ENCODE data around the gene ASS1. TPM values are rescaled to one million over a fixed set of nuclear protein-coding genes. Genes with fewer than 3 reads are reported as not detected.

ASS1 gene
- total RNA-seq, 1 donor from 2014 or later, result 117 TPM

DNA sequence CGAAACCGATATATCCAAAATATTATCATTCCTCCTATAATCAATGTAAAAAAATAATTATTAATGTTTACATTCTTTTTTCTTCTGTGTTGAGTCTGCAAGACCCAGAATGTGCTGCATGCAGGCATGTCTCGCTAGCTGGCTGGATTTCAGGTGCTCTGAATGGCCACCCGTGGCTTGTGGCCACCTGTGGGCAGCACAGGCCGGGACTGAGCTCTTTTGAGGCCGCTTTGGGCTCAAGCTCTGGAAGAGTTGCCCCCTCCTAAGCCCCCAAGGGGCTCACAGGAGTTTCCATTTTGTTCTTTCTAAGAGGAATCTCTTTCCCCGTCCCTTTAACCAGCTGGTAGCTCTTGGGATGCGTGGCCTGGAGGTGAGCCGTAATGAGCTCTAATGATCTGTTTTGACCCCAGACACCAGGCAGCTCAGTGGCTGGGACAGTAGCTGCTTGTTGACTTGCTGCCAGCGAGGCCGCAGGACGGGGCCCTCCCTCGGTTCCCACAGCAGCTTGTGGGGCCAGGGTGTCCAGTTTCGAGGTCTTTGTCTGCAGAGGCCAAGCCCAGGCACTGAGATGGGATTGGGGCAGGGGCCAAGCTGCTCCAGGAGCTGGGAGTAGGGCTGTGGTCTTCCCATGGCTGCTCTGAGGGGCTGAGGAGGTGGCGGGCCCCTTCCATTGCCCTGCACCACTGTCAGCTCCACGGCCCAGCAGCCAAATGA, 20.8 kb downstream of the ASS1 start:
- Mint-ChIP-seq H3K9me3 (ENCODE audit: unreplicated experiment) (no peaks in the 10 kb centered on the region), H3K27ac (ENCODE audit: unreplicated experiment) (no peak overlapping the region), H3K4me3 (ENCODE audit: unreplicated experiment) (no peak overlapping the region), H3K4me1 (ENCODE audit: low read depth, unreplicated experiment) (no peaks in the 10 kb centered on the region), H3K27me3 (ENCODE audit: low read depth, unreplicated experiment) (peaks cover 12% of the 10 kb centered on the region), H3K36me3 (ENCODE audit: low read depth, unreplicated experiment) (peaks cover 14% of the 10 kb centered on the region)
- DNase-seq (ENCODE audit: low read depth) (no peak), FAIRE-seq (no peak)
- Histone ChIP-seq H3K27me3 (ENCODE audit: insufficient read depth, low read length) (peaks cover 25% of the 10 kb centered on the region), H3K4me2 (ENCODE audit: low read length) (no peak overlapping the region), H3K4me3 (ENCODE audit: insufficient read depth, low read depth, low read length) (no peak overlapping the region), H4K20me1 (ENCODE audit: insufficient read depth, low read length) (no peaks in the 10 kb centered on the region), H3K4me1 (ENCODE audit: insufficient read depth, low read length) (no peaks in the 10 kb centered on the region), H3K9me3 (ENCODE audit: insufficient read depth, low read depth, low read length) (no peaks in the 10 kb centered on the region), H3K27ac (ENCODE audit: low read depth, low read length) (no peak overlapping the region), H2AFZ (ENCODE audit: low read depth, low read length) (no peak overlapping the region), H3K9ac (ENCODE audit: low read length) (no peak overlapping the region), H3K36me3 (ENCODE audit: insufficient read depth, low read length) (no peaks in the 10 kb centered on the region), H3K79me2 (ENCODE audit: insufficient read depth, low read length) (no peaks in the 10 kb centered on the region)
- TF ChIP-seq EZH2 (IDR thresholded peaks at IDR 0.05; ENCODE audit: insufficient read depth, low read length), result no peak
- TF ChIP-seq, protein P1, sequence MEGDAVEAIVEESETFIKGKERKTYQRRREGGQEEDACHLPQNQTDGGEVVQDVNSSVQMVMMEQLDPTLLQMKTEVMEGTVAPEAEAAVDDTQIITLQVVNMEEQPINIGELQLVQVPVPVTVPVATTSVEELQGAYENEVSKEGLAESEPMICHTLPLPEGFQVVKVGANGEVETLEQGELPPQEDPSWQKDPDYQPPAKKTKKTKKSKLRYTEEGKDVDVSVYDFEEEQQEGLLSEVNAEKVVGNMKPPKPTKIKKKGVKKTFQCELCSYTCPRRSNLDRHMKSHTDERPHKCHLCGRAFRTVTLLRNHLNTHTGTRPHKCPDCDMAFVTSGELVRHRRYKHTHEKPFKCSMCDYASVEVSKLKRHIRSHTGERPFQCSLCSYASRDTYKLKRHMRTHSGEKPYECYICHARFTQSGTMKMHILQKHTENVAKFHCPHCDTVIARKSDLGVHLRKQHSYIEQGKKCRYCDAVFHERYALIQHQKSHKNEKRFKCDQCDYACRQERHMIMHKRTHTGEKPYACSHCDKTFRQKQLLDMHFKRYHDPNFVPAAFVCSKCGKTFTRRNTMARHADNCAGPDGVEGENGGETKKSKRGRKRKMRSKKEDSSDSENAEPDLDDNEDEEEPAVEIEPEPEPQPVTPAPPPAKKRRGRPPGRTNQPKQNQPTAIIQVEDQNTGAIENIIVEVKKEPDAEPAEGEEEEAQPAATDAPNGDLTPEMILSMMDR (IDR thresholded peaks at IDR 0.05; ENCODE audit: insufficient read depth, low read depth, low read length), result no peak

DNA sequence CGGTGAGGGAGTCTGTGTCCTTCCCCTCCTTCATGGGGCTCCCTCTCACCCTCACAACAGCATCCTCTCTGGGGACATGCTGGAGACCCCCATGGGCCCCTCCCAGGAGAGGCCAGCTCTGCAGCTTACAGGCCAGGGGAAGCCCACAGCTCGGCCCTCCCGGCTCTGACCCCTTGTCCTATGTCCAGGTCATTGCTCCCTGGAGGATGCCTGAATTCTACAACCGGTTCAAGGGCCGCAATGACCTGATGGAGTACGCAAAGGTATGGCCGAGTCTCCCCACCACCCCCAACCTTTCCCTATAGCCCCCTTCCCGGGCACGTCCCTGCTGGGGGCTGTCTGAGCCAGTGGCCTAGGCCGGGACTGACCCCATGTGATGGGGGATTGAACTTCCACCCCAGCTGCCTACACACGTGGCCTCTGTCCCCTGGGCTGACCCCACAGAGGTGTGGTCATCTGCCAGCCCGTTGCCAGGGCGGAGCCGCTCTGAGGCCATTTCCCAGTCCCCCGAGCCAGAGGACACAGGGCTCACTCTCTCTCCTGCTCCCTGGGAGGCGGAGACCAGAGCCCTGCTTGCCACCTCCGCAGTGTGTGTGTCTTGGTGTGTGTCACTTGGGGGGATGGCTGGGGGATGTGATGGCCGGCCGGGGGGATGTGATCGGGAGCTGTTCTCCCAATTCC, 21.9 kb downstream of the ASS1 start:
- Histone ChIP-seq H3K27me3 (ENCODE audit: insufficient read depth, low read length) (peaks cover 30% of the 10 kb centered on the region), H3K9me3 (ENCODE audit: insufficient read depth, low read depth, low read length) (no peaks in the 10 kb centered on the region), H3K4me2 (ENCODE audit: low read length) (no peak overlapping the region), H3K36me3 (ENCODE audit: insufficient read depth, low read length) (no peaks in the 10 kb centered on the region), H3K4me3 (ENCODE audit: insufficient read depth, low read depth, low read length) (no peak overlapping the region), H4K20me1 (ENCODE audit: insufficient read depth, low read length) (no peaks in the 10 kb centered on the region), H2AFZ (ENCODE audit: low read depth, low read length) (no peak overlapping the region), H3K4me1 (ENCODE audit: insufficient read depth, low read length) (no peaks in the 10 kb centered on the region), H3K9ac (ENCODE audit: low read length) (no peak overlapping the region), H3K79me2 (ENCODE audit: insufficient read depth, low read length) (no peaks in the 10 kb centered on the region), H3K27ac (ENCODE audit: low read depth, low read length) (no peak overlapping the region)
- Mint-ChIP-seq H3K4me3 (ENCODE audit: unreplicated experiment) (no peak overlapping the region), H3K4me1 (ENCODE audit: low read depth, unreplicated experiment) (no peaks in the 10 kb centered on the region), H3K36me3 (ENCODE audit: low read depth, unreplicated experiment) (peaks cover 18% of the 10 kb centered on the region), H3K27ac (ENCODE audit: unreplicated experiment) (no peak overlapping the region), H3K9me3 (ENCODE audit: unreplicated experiment) (no peaks in the 10 kb centered on the region), H3K27me3 (ENCODE audit: low read depth, unreplicated experiment) (peaks cover 10% of the 10 kb centered on the region)
- DNase-seq (ENCODE audit: low read depth) (no peak), FAIRE-seq (no peak)
- TF ChIP-seq, protein P1 (IDR thresholded peaks at IDR 0.05; ENCODE audit: insufficient read depth, low read depth, low read length), result no peak
- no peak for TF ChIP-seq EZH2 (IDR thresholded peaks at IDR 0.05; ENCODE audit: insufficient read depth, low read length)

DNA sequence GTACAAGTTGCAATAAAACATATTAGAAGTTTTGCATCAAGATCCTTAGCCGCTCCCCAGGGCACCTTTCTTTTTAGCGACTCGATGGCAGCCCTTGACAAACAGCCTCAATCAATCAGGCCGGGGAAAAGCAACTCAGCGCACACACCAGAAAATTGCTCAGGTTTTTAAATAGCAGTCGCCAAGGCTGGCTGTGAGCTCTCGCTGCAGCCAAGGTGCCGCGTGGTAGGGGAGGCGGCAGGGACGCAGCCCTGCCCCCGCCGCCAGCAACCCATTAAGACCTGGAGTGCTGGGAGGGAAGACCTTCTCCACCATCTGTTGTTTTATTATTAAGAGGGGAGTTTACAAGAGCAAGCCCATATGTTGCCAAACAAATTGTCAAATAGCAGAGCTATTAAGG, 22.6 kb downstream of the ASS1 start:
- no peaks in the 10 kb centered on the region for H3K4me1 Mint-ChIP-seq (ENCODE audit: low read depth, unreplicated experiment)
- Histone ChIP-seq H3K27ac (ENCODE audit: low read depth, low read length) (no peak overlapping the region), H3K27me3 (ENCODE audit: insufficient read depth, low read length) (peaks cover 30% of the 10 kb centered on the region), H3K36me3 (ENCODE audit: insufficient read depth, low read length) (no peaks in the 10 kb centered on the region), H3K4me2 (ENCODE audit: low read length) (no peak overlapping the region), H4K20me1 (ENCODE audit: insufficient read depth, low read length) (no peaks in the 10 kb centered on the region), H3K4me1 (ENCODE audit: insufficient read depth, low read length) (no peaks in the 10 kb centered on the region), H3K9ac (ENCODE audit: low read length) (no peak overlapping the region), H3K4me3 (ENCODE audit: insufficient read depth, low read depth, low read length) (no peak overlapping the region), H2AFZ (ENCODE audit: low read depth, low read length) (no peak overlapping the region), H3K9me3 (ENCODE audit: insufficient read depth, low read depth, low read length) (no peaks in the 10 kb centered on the region), H3K79me2 (ENCODE audit: insufficient read depth, low read length) (no peaks in the 10 kb centered on the region)
- H3K27ac Mint-ChIP-seq (ENCODE audit: unreplicated experiment), result no peak overlapping the region
- no peaks in the 10 kb centered on the region for H3K9me3 Mint-ChIP-seq (ENCODE audit: unreplicated experiment)
- no peak for DNase-seq (ENCODE audit: low read depth)
- no peak overlapping the region for H3K4me3 Mint-ChIP-seq (ENCODE audit: unreplicated experiment)
- H3K27me3 Mint-ChIP-seq (ENCODE audit: low read depth, unreplicated experiment), result peaks cover 10% of the 10 kb centered on the region
- peaks cover 18% of the 10 kb centered on the region for H3K36me3 Mint-ChIP-seq (ENCODE audit: low read depth, unreplicated experiment)
- no peak for FAIRE-seq
- TF ChIP-seq, protein P1 (IDR thresholded peaks at IDR 0.05; ENCODE audit: insufficient read depth, low read depth, low read length), result no peak

Data from astrocyte (in vitro differentiated cells and primary cell).